HG02970 (cell line): ENCODE results near the gene CDC42EP3.
A peak's percentile ranks its signal among the peaks of the same experiment; 100 is the strongest.

Experiments used
- ATAC-seq: cut with Tn5 transposase; IDR thresholded peaks from one replicate; pipeline ENCODE4 v1.9.1; 2021; ENCODE audit warnings: mild to moderate bottlenecking, moderate library complexity, moderate number of reproducible peaks; ENCODE audit not compliant: unreplicated experiment, low FRiP score

The CDC42EP3 gene, protein sequence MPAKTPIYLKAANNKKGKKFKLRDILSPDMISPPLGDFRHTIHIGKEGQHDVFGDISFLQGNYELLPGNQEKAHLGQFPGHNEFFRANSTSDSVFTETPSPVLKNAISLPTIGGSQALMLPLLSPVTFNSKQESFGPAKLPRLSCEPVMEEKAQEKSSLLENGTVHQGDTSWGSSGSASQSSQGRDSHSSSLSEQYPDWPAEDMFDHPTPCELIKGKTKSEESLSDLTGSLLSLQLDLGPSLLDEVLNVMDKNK

DNA sequence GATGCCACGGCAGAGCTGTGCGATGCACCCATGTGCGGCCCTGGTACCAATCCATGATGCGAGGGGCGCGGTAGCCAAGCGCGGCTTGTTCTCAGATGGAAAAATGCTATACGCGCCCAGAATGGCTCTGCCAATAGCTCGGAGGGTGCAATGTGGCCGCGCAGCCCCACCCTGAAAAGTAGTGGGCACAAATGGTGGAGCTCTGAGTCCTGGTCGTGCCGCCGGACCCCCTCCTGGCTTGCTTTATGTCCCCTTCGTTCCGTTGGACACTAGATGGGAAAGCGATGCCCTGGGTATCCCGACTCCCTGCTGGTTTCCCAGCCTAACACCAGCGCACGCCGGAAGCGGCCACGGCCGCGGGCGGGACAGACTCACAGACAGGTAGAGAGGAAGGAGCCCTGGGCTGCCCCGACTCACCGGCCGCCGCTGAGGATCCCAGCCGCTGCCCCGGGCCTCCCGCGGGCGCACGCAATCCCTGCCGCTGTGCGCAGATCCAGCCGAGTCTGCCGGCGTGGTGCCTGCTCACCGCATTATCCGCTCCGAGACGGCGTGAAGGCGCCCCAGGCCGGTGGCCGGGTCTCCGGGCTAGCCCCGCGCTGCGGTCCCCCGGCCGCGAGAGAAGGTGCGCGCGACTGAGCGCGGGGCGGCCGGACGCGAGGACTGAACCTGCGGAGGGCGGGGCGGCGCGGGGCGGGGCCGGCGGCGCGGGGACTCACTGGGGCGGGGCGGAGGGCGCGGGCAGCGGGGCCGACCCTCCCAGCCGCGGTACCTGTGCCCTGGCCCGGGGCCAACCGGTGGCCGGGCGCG is at the start of gene CDC42EP3:
TSS of gene CDC42EP3 (minus strand) at position 634 of the 807 bp plus-strand sequence. CDS start 25,055 bp downstream, outside the sequence.
- peak; percentile 40 for ATAC-seq

DNA sequence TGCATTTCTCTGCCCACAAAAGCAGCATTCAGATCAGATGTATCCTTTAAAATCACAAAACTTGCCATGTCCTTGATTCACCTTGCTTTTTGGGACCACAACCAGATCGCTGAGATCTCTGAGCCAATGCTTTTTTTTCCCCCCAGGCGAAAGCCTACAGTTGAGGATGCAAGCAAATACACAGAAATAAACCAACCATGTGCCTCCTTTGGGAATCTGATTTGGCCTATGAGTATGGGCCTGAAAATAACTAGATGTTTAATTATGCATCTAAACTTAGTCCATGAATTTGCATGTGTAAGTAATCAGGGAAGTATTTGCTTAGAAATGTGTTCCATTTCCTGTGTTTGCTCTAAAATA is 49.7 kb upstream of the CDC42EP3 start:
- no peak for ATAC-seq

DNA sequence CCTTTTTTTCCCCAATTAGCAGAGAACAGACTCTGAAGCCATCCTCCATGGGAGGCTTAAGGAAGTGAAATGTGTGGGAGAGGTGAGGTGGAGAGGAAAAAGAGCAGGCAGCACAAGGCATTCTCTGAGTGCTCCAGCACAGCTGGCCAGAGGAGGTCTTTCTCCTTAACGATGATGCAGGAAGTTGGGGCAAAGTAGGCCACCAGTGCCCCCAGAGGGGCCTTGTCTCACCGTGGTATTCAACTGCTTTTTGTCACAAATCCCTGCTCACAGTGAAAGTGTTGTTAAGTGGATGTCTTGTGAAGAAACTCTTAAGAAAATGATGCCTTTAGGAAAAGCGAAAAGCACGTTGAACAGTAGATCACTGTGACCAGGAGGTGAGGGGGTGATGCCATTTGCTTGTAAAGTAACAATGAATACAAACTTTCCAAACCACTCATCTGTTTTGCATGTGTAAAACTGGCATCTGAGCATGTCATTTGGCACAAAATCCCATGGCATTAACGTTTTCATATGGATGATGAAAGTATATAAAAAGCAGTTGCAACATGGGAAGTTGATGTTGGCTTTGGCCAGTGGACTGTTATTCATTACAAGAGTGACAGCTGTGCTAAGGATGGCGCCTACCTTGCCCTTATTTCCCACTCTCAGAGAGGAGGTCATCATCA is 49.2 kb upstream of the CDC42EP3 start:
- ATAC-seq, result no peak

DNA sequence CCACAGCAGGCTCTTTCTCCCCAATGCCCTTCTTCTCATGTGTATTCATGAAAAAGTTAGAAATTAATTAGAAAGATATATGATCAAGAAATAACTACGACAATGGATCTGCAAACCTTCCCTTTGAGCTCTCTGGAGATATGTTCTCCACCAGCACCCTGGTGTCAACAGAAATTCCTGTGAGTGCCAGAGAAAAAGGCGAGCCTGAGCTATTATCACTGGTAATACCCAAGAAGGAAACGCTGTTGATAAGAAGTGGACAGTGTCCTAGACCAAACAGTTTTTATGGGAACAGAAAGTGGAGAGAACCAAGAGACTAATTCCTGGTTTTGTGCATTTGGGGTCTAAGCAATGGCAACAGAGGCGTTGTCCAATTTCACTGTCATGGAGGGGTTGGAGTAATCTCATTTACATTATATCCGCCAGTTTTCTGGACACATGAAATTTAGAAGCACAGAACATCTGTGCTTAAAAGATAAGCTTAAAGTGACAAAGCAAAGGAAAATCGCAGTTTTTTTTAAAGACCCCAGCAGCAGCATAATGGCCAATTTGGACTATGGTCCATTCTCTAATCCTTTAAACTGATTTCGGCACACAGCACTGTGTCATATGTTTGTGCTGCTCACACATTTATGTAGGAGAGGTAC is 47.2 kb upstream of the CDC42EP3 start:
- no peak for ATAC-seq

DNA sequence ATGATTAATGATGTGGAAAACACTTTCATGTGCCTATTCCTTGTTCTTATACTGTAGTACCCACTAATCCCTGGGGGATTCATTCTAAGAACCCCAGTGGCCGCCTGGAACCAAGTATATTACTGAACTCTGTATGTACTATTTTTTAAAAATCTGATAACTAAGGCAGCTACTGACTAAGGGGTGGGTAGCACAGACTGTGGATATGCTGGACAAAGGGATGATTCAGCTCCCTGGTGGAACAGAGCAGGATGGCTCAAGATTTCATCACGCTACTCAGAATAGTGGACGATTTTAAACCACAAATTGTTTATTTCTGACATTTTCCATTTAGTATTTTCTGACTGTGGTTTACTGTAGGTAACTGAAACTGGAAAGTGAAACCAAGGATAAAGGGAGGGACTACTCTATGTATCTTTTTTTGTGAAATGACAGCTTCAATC is 41.8 kb upstream of the CDC42EP3 start:
- ATAC-seq, result no peak

DNA sequence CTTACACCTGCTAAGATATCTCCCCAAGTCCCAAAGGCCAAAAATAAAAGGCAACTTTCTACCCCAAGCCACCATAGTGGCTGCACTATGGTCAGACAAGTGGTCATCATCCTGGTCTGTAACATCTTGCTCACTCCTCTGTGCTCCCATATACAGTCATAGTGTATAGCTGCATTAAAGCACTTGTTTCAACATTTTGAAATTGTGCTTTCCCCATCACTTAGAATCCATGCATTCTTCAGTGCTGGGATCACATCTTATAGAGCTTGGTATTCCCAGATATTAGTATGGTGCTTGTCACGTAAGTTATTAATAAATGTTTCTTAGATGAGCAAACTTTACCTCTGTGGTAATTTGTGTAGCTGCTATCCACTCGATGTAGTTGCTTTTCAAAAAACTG is 40.4 kb upstream of the CDC42EP3 start:
- no peak for ATAC-seq

DNA sequence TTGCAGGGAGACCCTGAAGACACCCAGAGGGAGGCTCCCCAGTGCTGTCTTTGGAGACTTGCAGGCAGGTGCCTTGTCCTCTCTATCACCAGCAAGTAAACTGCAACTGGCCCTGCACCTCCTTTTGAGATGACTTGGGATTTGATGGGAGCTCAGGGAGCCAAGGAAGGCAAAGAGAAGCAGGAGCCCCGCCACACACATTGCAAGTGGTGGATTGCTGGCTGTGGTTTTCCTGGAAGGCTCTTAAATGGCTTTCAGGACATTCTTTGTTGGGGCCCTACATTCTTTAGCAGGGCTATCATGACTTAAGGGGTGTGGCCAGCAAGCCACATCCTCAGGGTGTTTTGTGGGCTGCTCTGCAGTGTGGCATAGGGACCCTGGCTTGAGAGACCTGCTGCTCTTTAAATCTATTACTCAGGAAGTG is 39.9 kb upstream of the CDC42EP3 start:
- no peak for ATAC-seq

DNA sequence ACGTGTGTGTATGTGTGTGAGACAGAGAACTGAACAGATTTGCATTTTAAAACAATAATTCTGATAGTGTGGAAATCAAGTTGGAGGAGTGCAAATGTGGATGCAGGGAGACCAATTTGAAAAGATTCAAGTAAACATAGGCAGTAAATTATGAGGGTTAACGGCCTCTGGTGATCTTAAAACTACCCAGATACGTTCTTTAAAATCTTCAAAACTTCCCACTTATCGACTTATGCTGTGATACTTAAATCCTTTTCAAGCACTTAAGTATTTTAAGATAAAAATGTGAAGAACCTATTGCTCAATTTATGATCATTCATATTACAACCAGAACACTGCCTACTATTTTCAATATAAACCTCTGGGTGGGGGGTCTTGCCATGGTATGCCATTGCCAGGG is 37.7 kb upstream of the CDC42EP3 start:
- no peak for ATAC-seq

DNA sequence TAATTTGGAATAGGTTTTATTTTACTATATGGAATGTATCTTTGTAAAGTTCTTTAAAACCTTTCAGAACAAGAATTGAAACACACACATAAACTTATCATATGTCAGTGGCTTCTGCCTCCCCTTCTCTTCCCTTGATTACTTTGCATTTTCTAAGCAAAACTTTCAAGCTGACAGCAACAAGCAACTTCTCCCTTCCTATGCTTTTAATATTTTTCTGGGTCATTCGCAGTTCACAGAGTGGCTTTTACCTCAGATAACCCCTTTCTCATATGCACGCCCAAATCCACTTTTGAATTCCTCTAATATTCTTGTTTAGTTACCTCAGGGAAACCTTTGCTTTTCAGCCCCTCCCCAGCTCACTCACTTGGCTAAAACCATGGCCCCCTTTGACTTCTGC is 36.7 kb upstream of the CDC42EP3 start:
- no peak for ATAC-seq

DNA sequence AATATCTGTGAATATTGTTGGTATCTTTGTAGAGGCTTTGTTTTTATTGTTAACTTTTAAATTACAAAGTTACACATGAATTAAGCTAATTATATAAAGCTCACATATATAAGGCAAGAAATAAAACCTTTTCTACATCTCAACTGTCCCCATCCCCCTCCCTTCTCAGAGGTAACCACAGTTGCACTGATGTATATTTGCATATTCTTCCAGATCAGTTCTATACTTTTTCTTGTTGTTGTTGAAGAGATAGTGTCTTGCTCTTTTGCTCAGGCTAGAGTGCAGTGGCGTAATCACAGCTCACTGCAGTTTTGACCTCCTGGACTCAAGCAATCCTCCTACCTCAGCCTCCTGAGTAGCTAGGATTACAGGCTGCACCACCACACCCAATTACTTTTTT is 36.0 kb upstream of the CDC42EP3 start:
- no peak for ATAC-seq

DNA sequence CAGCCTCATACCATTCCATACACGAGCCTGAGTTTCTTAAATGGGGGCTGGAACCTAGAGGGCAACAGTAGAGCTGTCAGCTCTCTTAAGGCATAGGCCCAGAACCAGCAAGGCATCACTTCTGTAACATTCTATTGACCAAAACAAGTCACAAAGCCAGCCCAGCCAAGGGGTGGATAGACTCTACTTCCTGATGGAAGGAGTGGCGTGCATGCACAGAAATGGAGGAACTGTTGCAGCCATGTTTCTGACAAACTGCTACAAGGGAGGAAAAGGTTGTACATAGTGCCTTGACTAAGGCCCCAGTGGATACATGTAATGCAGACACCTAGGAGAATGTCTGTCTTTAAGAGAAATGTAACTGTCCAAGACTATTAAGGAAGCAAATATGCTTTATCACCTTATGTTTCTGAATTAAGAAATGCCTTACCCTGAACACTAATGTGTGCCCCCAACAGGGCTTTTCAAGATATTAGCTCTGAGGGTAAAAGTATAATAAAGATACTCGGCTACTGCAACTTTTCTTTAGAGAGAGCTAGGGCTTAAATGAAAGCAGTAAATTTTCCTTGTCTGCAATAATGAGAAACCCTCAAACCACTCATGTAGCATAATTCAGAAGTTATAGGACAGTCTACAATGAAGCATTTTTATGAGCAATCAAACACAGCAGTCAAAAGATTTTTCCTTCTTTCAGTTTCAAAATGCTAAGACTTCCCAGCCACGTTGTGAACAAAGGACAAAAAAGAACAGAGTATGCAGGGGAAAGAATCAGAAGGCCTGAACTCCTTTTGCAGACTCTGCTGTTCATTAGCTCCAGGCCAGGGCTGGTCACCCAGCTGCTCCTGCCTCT is 35.1 kb upstream of the CDC42EP3 start:
- no peak for ATAC-seq

DNA sequence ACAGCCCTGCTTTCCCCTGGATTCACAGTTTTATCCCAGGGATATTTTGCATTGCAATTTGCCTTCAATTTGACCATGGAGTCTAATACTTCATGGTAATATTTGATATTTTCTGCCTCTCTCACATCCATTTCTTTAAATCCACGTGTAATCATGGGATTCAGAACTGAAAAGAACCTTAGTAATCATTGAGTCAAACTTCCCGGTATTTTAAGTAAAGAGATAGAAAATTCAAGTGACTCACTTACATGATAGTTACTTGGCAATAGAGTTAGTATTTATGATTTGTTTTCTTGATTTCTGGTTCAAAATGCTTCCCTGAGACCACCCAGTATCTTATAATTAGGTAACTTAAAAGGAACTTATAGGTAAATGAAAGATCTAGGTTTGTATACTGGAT is 33.7 kb upstream of the CDC42EP3 start:
- no peak for ATAC-seq

DNA sequence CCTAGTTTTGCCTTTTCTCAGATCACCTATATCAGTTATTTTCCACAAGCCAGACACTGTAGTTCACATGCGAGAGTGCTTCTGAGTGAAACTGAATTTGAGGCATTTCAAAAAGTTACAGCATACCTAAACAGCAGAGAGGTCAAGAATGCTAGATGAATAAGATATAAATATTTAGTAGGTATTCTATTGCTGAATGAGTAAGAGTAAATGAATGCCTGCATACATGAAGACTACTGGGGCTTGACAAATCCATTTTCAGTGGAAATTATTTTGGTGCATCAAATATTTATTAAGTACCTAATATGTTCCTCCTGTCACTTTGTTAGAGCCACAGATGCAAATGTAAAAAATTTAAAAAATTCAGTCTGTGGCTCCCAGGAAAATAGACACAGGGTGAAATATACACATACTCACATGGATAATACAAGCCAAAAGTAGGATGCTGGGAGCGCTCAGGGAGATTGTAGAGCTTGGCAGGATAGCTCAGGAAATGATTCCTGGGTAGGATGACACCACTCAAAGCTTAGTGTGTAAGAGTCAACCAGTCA is 27.6 kb upstream of the CDC42EP3 start:
- ATAC-seq, result no peak

DNA sequence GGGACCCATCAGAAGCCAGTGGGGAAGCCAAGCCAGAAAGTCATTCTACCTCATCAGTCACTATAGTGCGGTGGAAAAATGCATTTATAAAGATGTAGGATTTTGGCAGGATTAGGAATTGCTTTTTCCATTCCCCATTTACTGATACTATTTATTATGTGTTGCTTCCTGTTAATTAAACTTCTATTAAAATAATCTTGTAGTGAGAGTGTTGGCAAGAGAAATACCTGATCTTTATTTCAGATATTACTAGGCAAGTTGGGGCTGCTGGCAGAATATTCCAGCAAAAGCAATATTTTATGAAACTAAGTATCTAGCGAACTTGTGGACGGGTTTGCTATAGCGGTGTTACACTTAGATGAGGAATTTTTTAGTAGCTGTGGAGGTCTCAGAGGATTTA is 23.9 kb upstream of the CDC42EP3 start:
- no peak for ATAC-seq

DNA sequence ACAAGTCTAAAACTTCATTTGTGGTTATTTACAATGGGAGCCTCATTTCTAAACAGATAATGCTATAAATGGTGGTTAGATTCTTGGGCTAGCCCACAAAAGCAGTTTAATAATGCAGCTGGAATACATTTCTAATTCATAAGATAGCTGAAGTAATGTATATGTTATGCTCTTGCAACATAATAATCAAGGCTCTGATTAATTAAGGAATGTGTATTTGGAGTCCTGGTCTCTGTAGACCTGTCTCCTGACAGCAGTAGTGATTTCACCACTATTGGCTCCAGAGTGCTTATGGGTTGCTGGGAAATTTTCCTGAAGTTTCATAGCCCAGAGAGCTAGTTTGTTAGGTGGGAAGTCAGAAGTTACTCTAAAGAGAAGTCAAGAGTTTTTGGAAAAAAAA is 21.3 kb upstream of the CDC42EP3 start:
- ATAC-seq, result no peak

DNA sequence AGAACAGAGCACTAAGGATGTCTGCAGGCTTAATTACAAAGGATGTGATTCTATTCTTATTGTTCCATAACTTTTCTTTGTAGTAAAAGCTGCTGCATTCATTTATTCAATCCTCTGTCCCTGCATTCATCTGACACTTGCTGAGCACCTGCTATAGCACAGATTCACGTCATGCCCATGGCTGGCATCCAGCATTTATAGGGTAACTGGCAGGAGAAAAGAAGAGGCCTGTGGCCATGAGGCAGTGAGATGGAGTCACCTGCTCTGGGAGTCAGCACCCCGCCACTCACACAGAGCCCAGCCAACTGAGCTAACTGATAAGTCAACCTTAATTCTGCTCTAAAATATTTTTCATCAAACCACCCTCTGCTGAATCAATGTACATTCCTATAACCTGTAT is 18.3 kb upstream of the CDC42EP3 start:
- no peak for ATAC-seq

DNA sequence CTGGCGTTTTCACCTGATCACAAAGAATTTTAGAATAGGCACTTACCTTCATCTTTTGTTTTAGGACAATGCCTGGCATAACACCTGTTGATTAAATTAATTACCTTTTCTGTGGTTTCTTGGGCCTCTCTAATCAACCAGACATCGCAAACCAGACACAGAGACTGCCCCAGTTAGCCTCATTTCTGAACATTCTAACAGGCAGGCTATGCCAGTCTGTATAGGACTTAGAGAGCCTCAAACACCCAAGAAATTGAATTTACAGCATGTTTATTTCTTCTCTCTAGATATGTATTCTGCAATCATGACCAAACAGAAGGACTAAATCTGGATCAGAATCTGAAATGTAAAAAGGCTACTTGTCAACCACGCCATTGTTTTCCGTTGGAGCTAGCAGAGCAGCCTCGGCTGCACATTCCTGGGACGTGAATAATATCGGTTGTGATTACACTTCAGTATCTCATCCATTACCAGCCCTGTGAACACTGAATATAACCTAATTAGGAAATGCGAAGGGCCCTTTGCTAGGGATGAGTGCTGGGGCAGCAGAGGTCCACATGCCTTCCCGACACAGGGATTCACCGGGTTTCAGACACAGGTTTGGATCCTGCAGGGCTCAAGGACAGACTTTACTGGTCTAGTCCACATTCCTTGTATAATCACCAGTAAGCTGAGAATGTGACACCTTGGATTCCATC is 17.5 kb upstream of the CDC42EP3 start:
- no peak for ATAC-seq

DNA sequence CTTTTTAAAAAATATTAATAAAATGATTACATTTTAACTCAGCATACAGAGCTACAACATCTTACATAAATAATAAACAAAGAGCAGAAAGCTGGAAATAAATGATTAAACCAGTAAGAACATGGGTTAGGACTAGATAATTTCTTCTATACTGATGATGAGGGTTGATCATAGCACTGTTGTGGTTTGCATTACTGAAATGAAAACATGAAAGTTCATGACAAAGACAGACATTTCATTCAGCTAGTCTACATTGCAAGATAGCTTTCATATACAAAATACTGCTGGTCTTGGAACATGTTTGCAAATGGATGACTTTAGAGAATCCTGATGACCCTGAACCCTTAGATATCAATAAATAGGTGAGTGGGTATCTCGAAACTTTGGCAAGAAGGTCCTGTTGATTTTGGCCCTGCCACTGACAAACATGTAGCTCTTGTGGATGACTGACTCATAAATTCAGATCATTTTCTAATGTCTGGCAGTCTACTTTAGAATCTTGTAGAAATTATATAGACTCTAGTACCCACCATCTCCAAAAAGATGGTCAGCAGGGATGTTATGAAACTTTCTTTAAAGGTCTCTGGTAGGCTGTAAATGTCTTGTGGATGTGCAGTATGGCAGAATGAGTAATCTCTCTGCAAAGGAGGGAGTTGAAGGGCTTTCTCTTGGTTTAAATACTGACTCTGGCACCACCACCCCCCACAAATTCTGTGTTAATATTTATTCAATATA is 15.5 kb upstream of the CDC42EP3 start:
- no peak for ATAC-seq

DNA sequence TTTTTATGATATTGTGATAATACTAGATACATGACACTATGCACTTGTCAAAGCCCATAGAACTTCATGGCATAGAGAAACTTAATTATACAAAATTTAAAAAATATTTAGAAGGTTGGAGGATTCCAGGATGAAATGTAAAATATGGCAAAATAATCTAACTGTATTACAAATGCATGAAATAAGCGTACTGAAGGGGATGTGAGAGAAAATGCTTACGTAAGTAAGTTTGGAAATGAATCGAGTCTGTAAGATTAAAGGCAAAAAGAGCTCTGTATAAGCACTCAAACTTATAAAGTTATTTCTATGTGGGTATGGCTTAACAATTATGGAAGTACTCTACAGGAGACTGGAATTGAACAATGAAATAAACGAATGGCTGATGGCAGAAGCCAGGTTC is 13.4 kb upstream of the CDC42EP3 start:
- ATAC-seq, result no peak
